GM21528 (cell line): Measurements from ENCODE around the gene SMG1.
"Not testable (repeated sequence)": the region's sequence is repeated elsewhere in the genome, so short reads cannot be mapped to it uniquely, and the experiment has no call there.

Experiments
- ATAC-seq: cut with Tn5 transposase; IDR thresholded peaks from one replicate; pipeline ENCODE4 v1.9.1; 2021; ENCODE audit warnings: mild to moderate bottlenecking, moderate library complexity; ENCODE audit not compliant: unreplicated experiment, low FRiP score

SMG1 gene

GRCh38 chr16:18936727-18937340, 10.6 kb upstream of the SMG1 start:
- no peak for ATAC-seq

- no peak for ATAC-seq
Measured at GRCh38 chr16:18933501-18933900, 7.3 kb upstream of the SMG1 start.

GRCh38 chr16:18932243-18932987, 6.2 kb upstream of the SMG1 start:
- ATAC-seq = no peak

GRCh38 chr16:18931756-18932155, 5.5 kb upstream of the SMG1 start:
- ATAC-seq = no peak

GRCh38 chr16:18930095-18930494, 3.9 kb upstream of the SMG1 start:
- ATAC-seq = not testable (repeated sequence)

- not testable (repeated sequence) for ATAC-seq
Measured at GRCh38 chr16:18928073-18928472, 1.9 kb upstream of the SMG1 start.

- peak; percentile 50 for ATAC-seq
Measured at GRCh38 chr16:18925215-18925985, 808 bp downstream of the SMG1 start.

GRCh38 chr16:18923935-18924334, 2.3 kb downstream of the SMG1 start:
- ATAC-seq = not testable (repeated sequence)

GRCh38 chr16:18923124-18923523, 3.1 kb downstream of the SMG1 start:
- ATAC-seq = not testable (repeated sequence)

- not testable (repeated sequence) for ATAC-seq
Measured at GRCh38 chr16:18909585-18909984, 16.6 kb downstream of the SMG1 start.

- ATAC-seq = not testable (repeated sequence)
Measured at GRCh38 chr16:18908716-18909115, 17.5 kb downstream of the SMG1 start.

GRCh38 chr16:18902778-18903177, 23.4 kb downstream of the SMG1 start:
- not testable (repeated sequence) for ATAC-seq

GRCh38 chr16:18902044-18902443, 24.2 kb downstream of the SMG1 start:
- not testable (repeated sequence) for ATAC-seq

GRCh38 chr16:18901194-18901593, 25.0 kb downstream of the SMG1 start:
- ATAC-seq = not testable (repeated sequence)

- not testable (repeated sequence) for ATAC-seq
Measured at GRCh38 chr16:18884456-18884855, 41.8 kb downstream of the SMG1 start.

GRCh38 chr16:18877734-18878133, 48.5 kb downstream of the SMG1 start:
- not testable (repeated sequence) for ATAC-seq

- not testable (repeated sequence) for ATAC-seq
Measured at GRCh38 chr16:18877259-18877658, 48.9 kb downstream of the SMG1 start.

- not testable (repeated sequence) for ATAC-seq
Measured at GRCh38 chr16:18876301-18876700, 49.9 kb downstream of the SMG1 start.

GRCh38 chr16:18869043-18869771, 57.0 kb downstream of the SMG1 start:
- ATAC-seq = not testable (repeated sequence)

- ATAC-seq = not testable (repeated sequence)
Measured at GRCh38 chr16:18866277-18866823, 59.9 kb downstream of the SMG1 start.
